ENCODE results near the gene STX12. TPM values are rescaled to one million over a fixed set of nuclear protein-coding genes. Genes with fewer than 3 reads are reported as not detected.
"Not testable (repeated sequence)": the region's sequence is repeated elsewhere in the genome, so short reads cannot be mapped to it uniquely, and the experiment has no call there.

The STX12 gene
- total RNA-seq, 8 experiments from 2014 or later, result 32.6 to 98.0 (median 81.7) TPM

DNA sequence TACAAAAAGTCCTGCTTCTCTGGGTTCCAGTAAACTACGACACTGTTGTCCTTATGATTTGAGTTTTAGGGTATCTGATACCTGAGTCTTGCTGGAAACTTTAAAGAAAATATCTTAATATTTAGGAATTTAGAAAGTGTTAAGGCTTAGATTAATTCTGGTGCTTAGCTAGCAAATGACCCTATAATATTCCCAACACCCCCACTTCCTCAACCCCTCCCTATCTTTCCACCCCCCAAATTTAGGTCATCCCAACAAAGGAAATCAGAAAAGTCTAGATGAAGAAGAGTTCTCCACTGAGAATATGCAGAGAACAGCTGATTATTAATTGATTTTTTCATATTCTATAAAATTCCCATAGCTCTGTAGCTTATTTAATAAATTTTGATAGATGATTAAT lies 11.7 kb downstream of the STX12 start:
- Histone ChIP-seq H3K27ac (no peak overlapping the region), H3K4me1 (replicated peaks in 1 of 2) (no peaks in the 10 kb centered on the region), H3K4me3 (no peak overlapping the region)
- 80 to 100% (median 96%) methylated on average over 1 of the region's 1 CpG; no CpG with 5 or more reads in 2 of the 10 experiments for whole genome bisulfite sequencing, 10 experiments
- in situ Hi-C loops (cut with MboI; ENCODE audit: low pct_unique_long_range_greater_than_20kb in 2 of 9, low sequenced_read_pairs in 9 of 9, unreplicated experiment in 9 of 9), result no loop called here
- no peak for ATAC-seq (replicated peaks in 6 of 8)

- ATAC-seq (replicated peaks in 6 of 8), result peak in 3 of 8 experiments; percentile 40 to 92 (median 91)
- no peak overlapping the region for H3K27ac ChIP-seq
- H3K4me3 ChIP-seq, result no peak overlapping the region
- in situ Hi-C loops (cut with MboI; ENCODE audit: low pct_unique_long_range_greater_than_20kb in 2 of 9, low sequenced_read_pairs in 9 of 9, unreplicated experiment in 9 of 9), result no loop called here
- H3K4me1 ChIP-seq (replicated peaks in 1 of 2), result no peaks in the 10 kb centered on the region
Measured at GRCh38 chr1:27785781-27786455, 12.9 kb downstream of the STX12 start.

DNA sequence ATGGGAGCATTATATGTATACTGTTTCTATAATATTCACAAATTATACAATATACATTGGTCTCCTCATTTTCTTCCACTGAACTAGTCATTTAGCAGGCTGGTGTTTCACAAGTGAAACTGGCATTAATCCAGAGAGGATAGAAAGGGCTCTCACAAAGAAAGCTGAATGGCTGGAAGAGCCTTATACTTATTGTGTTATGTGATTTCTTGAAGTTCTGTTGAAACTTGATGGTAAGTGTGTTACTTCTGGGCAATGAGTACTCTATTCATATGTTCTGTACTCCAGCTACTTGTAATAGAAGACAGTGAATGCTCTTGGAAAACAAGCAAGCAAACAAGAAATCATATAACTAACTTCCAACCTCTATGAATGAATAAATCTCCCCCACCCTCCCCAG lies 14.9 kb downstream of the STX12 start:
- Histone ChIP-seq H3K4me3 (no peak overlapping the region), H3K4me1 (replicated peaks in 1 of 2) (no peaks in the 10 kb centered on the region), H3K27ac (no peak overlapping the region)
- in situ Hi-C loops (cut with MboI; ENCODE audit: low pct_unique_long_range_greater_than_20kb in 2 of 9, low sequenced_read_pairs in 9 of 9, unreplicated experiment in 9 of 9), result no loop called here
- peak in 1 of 8 experiments; percentile 18 for ATAC-seq (replicated peaks in 6 of 8)

DNA sequence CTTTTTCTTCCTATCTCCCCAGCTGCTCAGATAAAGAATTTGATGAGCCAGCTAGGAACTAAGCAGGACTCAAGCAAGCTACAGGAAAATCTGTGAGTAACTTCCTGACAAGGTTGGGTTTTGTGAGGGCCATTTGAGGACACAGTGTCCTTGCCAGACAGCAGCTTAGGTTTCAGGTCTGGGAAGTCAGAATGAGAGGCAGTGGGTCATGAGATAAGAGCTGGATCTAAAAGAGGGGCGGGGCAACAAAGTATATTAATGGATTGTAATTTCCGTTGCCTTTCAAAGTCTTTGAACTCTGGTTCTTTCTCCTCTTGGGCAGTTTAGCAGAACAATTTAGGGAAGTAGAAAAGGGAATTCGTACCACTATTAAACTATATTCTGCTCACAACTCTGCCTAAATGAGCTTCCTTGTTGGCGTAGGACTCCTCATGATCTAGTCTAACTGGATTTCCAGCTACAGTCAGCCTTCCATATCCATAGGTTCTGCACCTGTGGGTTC lies 16.6 kb downstream of the STX12 start:
- ATAC-seq (replicated peaks in 6 of 8), result no peak
- Histone ChIP-seq H3K4me1 (replicated peaks in 1 of 2) (no peaks in the 10 kb centered on the region), H3K4me3 (no peak overlapping the region), H3K27ac (no peak overlapping the region)
- 83 to 100% (median 97%) methylated on average over 1 to 4 of the region's 4 CpGs for WGBS, 10 experiments
- in situ Hi-C loops (cut with MboI; ENCODE audit: low pct_unique_long_range_greater_than_20kb in 2 of 9, low sequenced_read_pairs in 9 of 9, unreplicated experiment in 9 of 9), result no loop called here

GRCh38 chr1:27790270-27790669 lies 17.3 kb downstream of the STX12 start:
- H3K4me3 ChIP-seq; H3K27ac ChIP-seq; H3K4me1 ChIP-seq (replicated peaks in 1 of 2); in situ Hi-C loops (cut with MboI; ENCODE audit: low pct_unique_long_range_greater_than_20kb in 2 of 9, low sequenced_read_pairs in 9 of 9, unreplicated experiment in 9 of 9); ATAC-seq (replicated peaks in 6 of 8): not testable (repeated sequence)
- WGBS, 10 experiments, result 80 to 100% (median 100%) methylated on average over 1 to 3 of the region's 3 CpGs; no CpG with 5 or more reads in 2 of the 10 experiments

- H3K4me3 ChIP-seq, result no peak overlapping the region
- in situ Hi-C loops (cut with MboI; ENCODE audit: low pct_unique_long_range_greater_than_20kb in 2 of 9, low sequenced_read_pairs in 9 of 9, unreplicated experiment in 9 of 9), result no loop called here
- H3K4me1 ChIP-seq (replicated peaks in 1 of 2), result no peaks in the 10 kb centered on the region
- no peak overlapping the region for H3K27ac ChIP-seq
- WGBS, 10 experiments, result 17 to 100% (median 83%) methylated on average over 1 of the region's 1 CpG; no CpG with 5 or more reads in 5 of the 10 experiments
- no peak for ATAC-seq (replicated peaks in 6 of 8)
Measured at GRCh38 chr1:27795601-27796000, 22.6 kb downstream of the STX12 start.

DNA sequence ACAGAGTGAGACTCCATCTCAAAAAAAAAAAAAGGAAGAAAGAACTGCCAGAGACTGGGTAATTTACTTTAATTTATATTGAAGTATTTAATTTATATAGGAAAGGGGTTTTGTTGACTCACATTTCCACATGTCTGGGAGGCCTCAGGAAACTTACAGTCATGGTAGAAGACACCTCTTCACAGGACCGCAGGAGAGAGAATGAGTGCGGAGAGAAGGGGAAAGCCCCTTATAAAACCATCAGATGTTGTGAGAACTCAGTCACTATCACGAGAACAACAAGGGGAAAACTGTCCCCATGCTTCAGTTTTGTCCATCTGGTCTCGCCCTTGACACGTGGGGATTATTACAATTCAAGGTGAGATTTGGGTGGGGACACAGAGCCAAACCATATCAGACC lies 31.8 kb downstream of the STX12 start:
- 90 to 100% (median 98%) methylated on average over 1 to 5 of the region's 5 CpGs for WGBS, 10 experiments
- Histone ChIP-seq H3K27ac (no peak overlapping the region), H3K4me1 (replicated peaks in 1 of 2) (no peaks in the 10 kb centered on the region), H3K4me3 (no peak overlapping the region)
- in situ Hi-C loops (cut with MboI; ENCODE audit: low pct_unique_long_range_greater_than_20kb in 2 of 9, low sequenced_read_pairs in 9 of 9, unreplicated experiment in 9 of 9), result no loop called here
- ATAC-seq (replicated peaks in 6 of 8), result no peak

GRCh38 chr1:27806758-27807157 lies 33.7 kb downstream of the STX12 start:
- in situ Hi-C loops (cut with MboI; ENCODE audit: low pct_unique_long_range_greater_than_20kb in 2 of 9, low sequenced_read_pairs in 9 of 9, unreplicated experiment in 9 of 9), result no loop called here

DNA sequence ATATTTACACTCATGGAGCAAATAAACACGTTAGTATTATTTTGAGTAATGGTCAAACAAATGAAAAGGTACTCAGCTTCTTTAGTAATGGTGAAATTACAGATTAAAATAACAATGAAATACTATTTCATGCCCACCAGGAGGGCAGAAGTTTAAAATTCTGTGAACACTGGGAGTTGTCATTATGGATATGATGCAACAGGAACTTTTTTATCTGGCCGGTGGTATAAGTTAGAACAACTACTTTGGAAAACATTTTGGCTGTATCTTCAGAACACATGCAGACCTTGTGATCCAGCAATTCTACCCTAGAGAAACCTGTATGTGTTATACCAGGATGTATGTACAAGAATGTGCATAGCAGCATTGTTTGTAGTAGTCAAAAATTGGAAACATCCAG lies 34.4 kb downstream of the STX12 start:
- no peak overlapping the region for H3K27ac ChIP-seq
- no peak overlapping the region for H3K4me3 ChIP-seq
- in situ Hi-C loops (cut with MboI; ENCODE audit: low pct_unique_long_range_greater_than_20kb in 2 of 9, low sequenced_read_pairs in 9 of 9, unreplicated experiment in 9 of 9), result no loop called here
- 41 to 80% (median 65%) methylated on average over 1 to 2 of the region's 2 CpGs; no CpG with 5 or more reads in 2 of the 10 experiments for WGBS, 10 experiments
- ATAC-seq (replicated peaks in 6 of 8), result peak in 2 of 8 experiments; percentile 49 to 57
- no peaks in the 10 kb centered on the region for H3K4me1 ChIP-seq (replicated peaks in 1 of 2)

More at GRCh38 chr1:27806758-27807157, 33.7 kb downstream of the STX12 start:
- Histone ChIP-seq H3K4me1 (replicated peaks in 1 of 2) (no peaks in the 10 kb centered on the region), H3K27ac (no peak overlapping the region), H3K4me3 (no peak overlapping the region)
- WGBS, 10 experiments, result 63 to 94% (median 90%) methylated on average over 2 to 7 of the region's 7 CpGs; no CpG with 5 or more reads in 3 of the 10 experiments
- ATAC-seq (replicated peaks in 6 of 8), result no peak

DNA sequence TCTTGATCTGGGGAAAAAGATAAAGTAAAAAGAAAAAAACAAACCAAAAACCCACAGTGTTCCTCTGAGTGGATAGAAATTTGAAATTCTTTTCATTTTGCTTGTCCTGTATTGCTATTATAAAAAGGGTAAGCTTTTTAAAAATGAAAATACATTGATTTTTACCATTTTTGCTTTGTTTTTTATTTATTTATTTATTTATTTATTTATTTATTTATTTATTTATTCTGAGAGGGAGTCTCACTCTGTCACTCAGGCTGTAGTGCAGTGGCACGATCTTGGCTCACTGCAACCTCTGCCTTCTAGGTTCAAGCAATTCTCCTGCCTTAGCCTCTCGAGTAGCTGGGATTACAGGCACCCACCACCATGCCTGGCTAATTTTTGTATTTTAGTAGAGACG lies 35.1 kb downstream of the STX12 start:
- ATAC-seq (replicated peaks in 6 of 8); in situ Hi-C loops (cut with MboI; ENCODE audit: low pct_unique_long_range_greater_than_20kb in 2 of 9, low sequenced_read_pairs in 9 of 9, unreplicated experiment in 9 of 9); H3K27ac ChIP-seq; H3K4me1 ChIP-seq (replicated peaks in 1 of 2); H3K4me3 ChIP-seq: not testable (repeated sequence)
- WGBS, 10 experiments, result 89 to 100% (median 100%) methylated on average over 2 to 3 of the region's 3 CpGs; no CpG with 5 or more reads in 2 of the 10 experiments

GRCh38 chr1:27809883-27810282 lies 36.9 kb downstream of the STX12 start:
- in situ Hi-C loops (cut with MboI; ENCODE audit: low pct_unique_long_range_greater_than_20kb in 2 of 9, low sequenced_read_pairs in 9 of 9, unreplicated experiment in 9 of 9), result no loop called here
- Histone ChIP-seq H3K4me3 (no peak overlapping the region), H3K4me1 (replicated peaks in 1 of 2) (no peaks in the 10 kb centered on the region), H3K27ac (no peak overlapping the region)
- peak in 2 of 8 experiments; percentile 78 to 82 for ATAC-seq (replicated peaks in 6 of 8)
- 33 to 100% (median 91%) methylated on average over 1 of the region's 1 CpG; no CpG with 5 or more reads in 1 of the 10 experiments for WGBS, 10 experiments

GRCh38 chr1:27811741-27812500 lies 38.9 kb downstream of the STX12 start:
- H3K27ac ChIP-seq, result no peak overlapping the region
- no peak for ATAC-seq (replicated peaks in 6 of 8)
- H3K4me1 ChIP-seq (replicated peaks in 1 of 2), result no peaks in the 10 kb centered on the region
- H3K4me3 ChIP-seq, result no peak overlapping the region
- in situ Hi-C loops (cut with MboI; ENCODE audit: low pct_unique_long_range_greater_than_20kb in 2 of 9, low sequenced_read_pairs in 9 of 9, unreplicated experiment in 9 of 9), result no loop called here
- 82 to 100% (median 93%) methylated on average over 1 to 6 of the region's 6 CpGs; no CpG with 5 or more reads in 1 of the 10 experiments for WGBS, 10 experiments

DNA sequence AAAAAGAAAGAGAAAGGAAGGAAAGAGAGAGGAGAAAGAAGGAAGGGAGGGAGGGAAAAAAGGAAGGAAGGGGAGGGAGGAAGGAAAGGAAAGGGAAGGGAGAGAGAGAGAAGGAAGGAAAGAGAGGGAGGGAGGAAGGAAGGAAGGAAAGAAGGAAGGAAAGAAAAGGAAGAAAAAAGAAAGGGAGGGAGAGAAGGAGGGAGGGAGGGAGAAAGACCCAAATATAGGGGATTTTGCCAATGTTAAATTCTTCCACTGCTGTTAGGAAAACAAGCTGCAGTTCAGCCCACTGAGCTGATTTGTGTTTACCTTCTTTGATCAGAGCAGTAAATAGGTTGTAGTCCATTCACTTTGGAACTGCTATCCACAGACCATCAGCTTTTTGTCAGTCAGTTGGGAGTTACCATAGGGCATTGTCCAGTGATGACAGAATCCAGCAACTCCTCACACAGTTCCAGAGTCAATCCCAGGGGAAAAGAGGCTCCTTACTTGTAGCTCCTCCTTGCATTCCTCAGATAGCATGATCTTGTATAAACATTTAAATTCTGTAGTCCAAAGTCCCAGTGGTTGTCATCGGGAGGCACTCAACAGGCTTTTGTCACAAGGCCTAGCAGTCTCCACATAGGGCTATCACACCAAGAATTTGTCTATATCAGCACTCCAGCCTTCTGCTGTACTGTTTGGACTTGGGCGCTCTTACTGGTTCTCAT lies 44.1 kb downstream of the STX12 start:
- H3K27ac ChIP-seq, result no peak overlapping the region
- 43 to 100% (median 98%) methylated on average over 1 to 2 of the region's 2 CpGs; no CpG with 5 or more reads in 2 of the 10 experiments for WGBS, 10 experiments

More for the DNA sequence above, 44.1 kb downstream of the STX12 start:
- ATAC-seq (replicated peaks in 6 of 8), result peak in 5 of 8 experiments; percentile 17 to 86 (median 51)
- H3K4me3 ChIP-seq, result no peak overlapping the region
- no peaks in the 10 kb centered on the region for H3K4me1 ChIP-seq (replicated peaks in 1 of 2)
- in situ Hi-C loops (cut with MboI; ENCODE audit: low pct_unique_long_range_greater_than_20kb in 2 of 9, low sequenced_read_pairs in 9 of 9, unreplicated experiment in 9 of 9), result no loop called here

Measured in motor neuron (in vitro differentiated cells).